HepG2 (cell line): Measurements from ENCODE around the gene ZDHHC24. TPM values are rescaled to one million over a fixed set of nuclear protein-coding genes. Genes with fewer than 3 reads are reported as not detected.

Source experiments
- AGO2 ChIP-seq: fragments of 200-400 bp; formaldehyde crosslinking; optimal IDR thresholded peaks from 2 replicates; pipeline ENCODE3; 2017; ENCODE audit warnings: mild to moderate bottlenecking, low read depth, low read length, moderate library complexity
- FOXM1 ChIP-seq: sonication (generic); formaldehyde crosslinking; IDR thresholded peaks from 2 replicates; pipeline ENCODE4 v1.5.0; 2020; ENCODE audit warnings: missing genetic modification reagents
- GABPA ChIP-seq, 2 experiments: IDR thresholded peaks; 2 replicates each; pipeline ENCODE4 v1.6.1; 2011 to 2016; ENCODE audit warnings: low read depth in 2 of 2, low read length in 1 of 2, missing biosample characterization in 1 of 2, missing genetic modification characterization in 1 of 2
- GTF2F1 ChIP-seq: fragments of 150-350 bp; IDR thresholded peaks from 2 replicates; pipeline ENCODE4 v1.6.1; 2014; ENCODE audit warnings: low read length
- JARID2 ChIP-seq: sonication (generic); formaldehyde crosslinking; IDR thresholded peaks from 2 replicates; pipeline ENCODE4 v1.8.1; 2023; ENCODE audit warnings: missing genetic modification reagents, inconsistent platforms; ENCODE audit not compliant: insufficient replicate concordance
- MIER2 ChIP-seq: IDR thresholded peaks from 2 replicates; pipeline ENCODE4 v1.6.1; 2016; ENCODE audit warnings: missing biosample characterization, missing genetic modification reagents
- MYNN ChIP-seq: sonication (generic); formaldehyde crosslinking; IDR thresholded peaks from 2 replicates; pipeline ENCODE4 v1.4.0; 2020; ENCODE audit warnings: mild to moderate bottlenecking, low read depth, missing genetic modification reagents
- NFIC ChIP-seq: IDR thresholded peaks from 2 replicates; pipeline ENCODE4 v1.6.1; 2012; ENCODE audit warnings: mild to moderate bottlenecking, low read length, inconsistent platforms
- NONO ChIP-seq, 2 experiments: fragments of 450-650 bp in 1 of 2; sonication (generic) in 1 of 2; formaldehyde crosslinking in 1 of 2; IDR thresholded peaks in 1 of 2; conservative IDR thresholded peaks in 1 of 2; 2 replicates each; pipeline versions ENCODE4 v1.6.1 to v1.8.0; 2017 to 2022; ENCODE audit warnings: mild to moderate bottlenecking in 1 of 2, missing genetic modification reagents in 1 of 2, moderate library complexity in 1 of 2
- POLR2G ChIP-seq: fragments of 200-400 bp; formaldehyde crosslinking; IDR thresholded peaks from 2 replicates; pipeline ENCODE4 v1.6.1; 2018; ENCODE audit warnings: mild to moderate bottlenecking, low read depth, low read length, moderate library complexity
- RBFOX2 ChIP-seq: fragments of 200-400 bp; formaldehyde crosslinking; IDR thresholded peaks from 2 replicates; pipeline ENCODE4 v1.6.1; 2017; ENCODE audit warnings: low read depth, mild to moderate bottlenecking, low read length
- RBM22 ChIP-seq: fragments of 200-400 bp; formaldehyde crosslinking; optimal IDR thresholded peaks from 2 replicates; pipeline ENCODE3; 2017; ENCODE audit warnings: mild to moderate bottlenecking, low read length, moderate library complexity
- SAP130 ChIP-seq: IDR thresholded peaks from 2 replicates; pipeline ENCODE4 v1.6.1; 2016; ENCODE audit warnings: low read depth
- SMARCC2 ChIP-seq: fragments of 450-650 bp; IDR thresholded peaks from 2 replicates; pipeline ENCODE4 v1.6.1; 2017; ENCODE audit warnings: antibody characterized with exemption, mild to moderate bottlenecking
- SP5 ChIP-seq: IDR thresholded peaks from 2 replicates; pipeline ENCODE4 v1.6.1; 2016; ENCODE audit warnings: low read depth, borderline replicate concordance
- THYN1 ChIP-seq: sonication (generic); formaldehyde crosslinking; IDR thresholded peaks from 2 replicates; pipeline ENCODE4 v1.8.1; 2023; ENCODE audit warnings: low read depth, mild to moderate bottlenecking, moderate library complexity, missing genetic modification reagents, borderline replicate concordance
- ZFP36L1 ChIP-seq: sonication (generic); formaldehyde crosslinking; IDR thresholded peaks from 2 replicates; pipeline ENCODE4 v1.8.0; 2022; ENCODE audit warnings: mild to moderate bottlenecking, missing genetic modification reagents, moderate library complexity
- ZNF17 ChIP-seq: sonication (generic); formaldehyde crosslinking; IDR thresholded peaks from 2 replicates; pipeline ENCODE4 v1.5.0; 2020; ENCODE audit warnings: mild to moderate bottlenecking, missing genetic modification reagents
- ZNF572 ChIP-seq: sonication (generic); formaldehyde crosslinking; IDR thresholded peaks from 2 replicates; pipeline ENCODE4 v1.5.1; 2020; ENCODE audit warnings: mild to moderate bottlenecking, missing genetic modification reagents
- ZNF781 ChIP-seq: sonication (generic); formaldehyde crosslinking; IDR thresholded peaks from 2 replicates; pipeline ENCODE4 v1.5.1; 2020; ENCODE audit warnings: borderline replicate concordance, mild to moderate bottlenecking, missing genetic modification reagents; ENCODE audit errors: not compliant biosample characterization
- polyA plus RNA-seq, 8 experiments: library from polyadenylated mRNA; depleted of rRNA in 3 of 8; stranded (reverse) in 7 of 8; unstranded in 1 of 8; fragments of >200 nt; fragmentation: Illumina TruSeq in 4 of 8; extraction: Trizol in 4 of 8; gene quantifications; 2 replicates each; pipeline versions ENCODE4 v1.2.1 to v1.2.3, GENCODE V29; 2011 to 2016; ENCODE audit warnings: low read depth in 4 of 8, missing spikeins in 1 of 8, mixed read lengths in 1 of 8; ENCODE audit not compliant: insufficient read depth in 1 of 8
- total RNA-seq, 5 experiments: library from RNA; depleted of rRNA; stranded (reverse); fragments of >200 nt; fragmentation: Illumina TruSeq; extraction: Trizol; gene quantifications; 2 replicates each; pipeline ENCODE4 v1.2.3, GENCODE V29; 2016; ENCODE audit warnings: low read depth in 1 of 5
- TF ChIP-seq, protein P1 (sequence below): sonication (generic); formaldehyde crosslinking; IDR thresholded peaks from 2 replicates; pipeline ENCODE4 v1.4.0; 2020; ENCODE audit warnings: missing genetic modification reagents
- TF ChIP-seq, protein P2 (sequence below): sonication (generic); IDR thresholded peaks from 2 replicates; pipeline ENCODE4 v1.6.1; 2016; ENCODE audit warnings: low read depth, borderline replicate concordance
- TF ChIP-seq, protein P3 (sequence below): sonication (generic); formaldehyde crosslinking; IDR thresholded peaks from 2 replicates; pipeline ENCODE4 v1.8.1; 2023; ENCODE audit warnings: missing genetic modification reagents, inconsistent platforms, borderline replicate concordance
- TF ChIP-seq, protein P4 (sequence below): IDR thresholded peaks from 2 replicates; pipeline ENCODE4 v1.6.1; 2016; ENCODE audit warnings: missing compliant biosample characterization, missing genetic modification reagents, borderline replicate concordance
- TF ChIP-seq, protein P5 (sequence below): sonication (generic); formaldehyde crosslinking; IDR thresholded peaks from 2 replicates; pipeline ENCODE4 v1.5.0; 2020; ENCODE audit warnings: missing genetic modification reagents

ZDHHC24 gene
- total and polyA plus RNA-seq, 2 of the 13 experiments (the other 11 are each of a cell fraction or from before 2014, with no cell fraction given): 4.3 TPM

DNA sequence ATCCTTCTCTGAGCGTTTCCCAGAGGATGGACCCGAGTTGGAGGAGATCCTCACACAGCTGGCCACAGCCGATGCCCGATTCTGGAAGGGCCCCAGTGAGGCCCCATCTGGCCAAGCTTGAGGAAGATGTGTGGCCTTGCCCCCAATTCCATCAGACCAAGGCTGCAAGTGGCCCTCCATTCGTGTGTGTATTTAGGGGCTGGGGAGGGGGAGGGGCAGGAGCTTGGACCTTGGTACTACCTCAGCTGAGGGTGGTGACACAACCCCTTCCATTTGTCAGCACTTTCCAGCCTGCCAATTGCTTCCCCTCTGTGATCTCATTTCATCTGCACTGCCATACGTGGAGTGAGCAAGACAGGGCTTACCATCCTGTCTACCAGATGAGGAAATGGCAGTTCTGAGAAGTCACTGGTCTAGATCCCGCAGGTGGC lies 36.7 kb downstream of the ZDHHC24 start (continued):
- TF ChIP-seq FOXM1 (CRISPR knock-in tag) (no peak), POLR2G (no peak), ZFP36L1 (CRISPR knock-in tag) (no peak), NFIC (no peak), THYN1 (CRISPR knock-in tag) (no peak), MIER2 (CRISPR knock-in tag) (no peak), ZNF781 (CRISPR knock-in tag) (no peak), ZNF17 (CRISPR knock-in tag) (no peak), SMARCC2 (no peak), RBM22 (no peak), GABPA (IDR thresholded peaks at IDR 0.05; ENCODE audit: low read depth, low read length) (no peak), GABPA (CRISPR knock-in tag; IDR thresholded peaks at IDR 0.05; ENCODE audit: low read depth) (peak; percentile 6; the same call in 1 of the 2 replicates), ZNF572 (no peak), NONO (IDR thresholded peaks at IDR 0.05) (no peak), NONO (CRISPR knock-in tag; conservative IDR thresholded peaks at IDR 0.05) (peak; percentile 44; the same call in 1 of the 2 replicates), SP5 (CRISPR knock-in tag) (peak; percentile 83), MYNN (CRISPR knock-in tag) (no peak), GTF2F1 (no peak), RBFOX2 (no peak), AGO2 (no peak), JARID2 (CRISPR knock-in tag) (no peak), SAP130 (CRISPR knock-in tag) (peak; percentile 70)
- TF ChIP-seq, protein P1, sequence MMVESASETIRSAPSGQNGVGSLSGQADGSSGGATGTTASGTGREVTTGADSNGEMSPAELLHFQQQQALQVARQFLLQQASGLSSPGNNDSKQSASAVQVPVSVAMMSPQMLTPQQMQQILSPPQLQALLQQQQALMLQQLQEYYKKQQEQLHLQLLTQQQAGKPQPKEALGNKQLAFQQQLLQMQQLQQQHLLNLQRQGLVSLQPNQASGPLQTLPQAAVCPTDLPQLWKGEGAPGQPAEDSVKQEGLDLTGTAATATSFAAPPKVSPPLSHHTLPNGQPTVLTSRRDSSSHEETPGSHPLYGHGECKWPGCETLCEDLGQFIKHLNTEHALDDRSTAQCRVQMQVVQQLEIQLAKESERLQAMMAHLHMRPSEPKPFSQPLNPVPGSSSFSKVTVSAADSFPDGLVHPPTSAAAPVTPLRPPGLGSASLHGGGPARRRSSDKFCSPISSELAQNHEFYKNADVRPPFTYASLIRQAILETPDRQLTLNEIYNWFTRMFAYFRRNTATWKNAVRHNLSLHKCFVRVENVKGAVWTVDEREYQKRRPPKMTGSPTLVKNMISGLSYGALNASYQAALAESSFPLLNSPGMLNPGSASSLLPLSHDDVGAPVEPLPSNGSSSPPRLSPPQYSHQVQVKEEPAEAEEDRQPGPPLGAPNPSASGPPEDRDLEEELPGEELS (CRISPR knock-in tag): no peak
- TF ChIP-seq, protein P2, sequence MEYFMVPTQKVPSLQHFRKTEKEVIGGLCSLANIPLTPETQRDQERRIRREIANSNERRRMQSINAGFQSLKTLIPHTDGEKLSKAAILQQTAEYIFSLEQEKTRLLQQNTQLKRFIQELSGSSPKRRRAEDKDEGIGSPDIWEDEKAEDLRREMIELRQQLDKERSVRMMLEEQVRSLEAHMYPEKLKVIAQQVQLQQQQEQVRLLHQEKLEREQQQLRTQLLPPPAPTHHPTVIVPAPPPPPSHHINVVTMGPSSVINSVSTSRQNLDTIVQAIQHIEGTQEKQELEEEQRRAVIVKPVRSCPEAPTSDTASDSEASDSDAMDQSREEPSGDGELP: peak; percentile 82; the same call in 1 of the 2 replicates
- TF ChIP-seq, protein P3, sequence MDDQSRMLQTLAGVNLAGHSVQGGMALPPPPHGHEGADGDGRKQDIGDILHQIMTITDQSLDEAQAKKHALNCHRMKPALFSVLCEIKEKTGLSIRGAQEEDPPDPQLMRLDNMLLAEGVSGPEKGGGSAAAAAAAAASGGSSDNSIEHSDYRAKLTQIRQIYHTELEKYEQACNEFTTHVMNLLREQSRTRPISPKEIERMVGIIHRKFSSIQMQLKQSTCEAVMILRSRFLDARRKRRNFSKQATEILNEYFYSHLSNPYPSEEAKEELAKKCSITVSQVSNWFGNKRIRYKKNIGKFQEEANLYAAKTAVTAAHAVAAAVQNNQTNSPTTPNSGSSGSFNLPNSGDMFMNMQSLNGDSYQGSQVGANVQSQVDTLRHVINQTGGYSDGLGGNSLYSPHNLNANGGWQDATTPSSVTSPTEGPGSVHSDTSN: no peak
- TF ChIP-seq, protein P4, sequence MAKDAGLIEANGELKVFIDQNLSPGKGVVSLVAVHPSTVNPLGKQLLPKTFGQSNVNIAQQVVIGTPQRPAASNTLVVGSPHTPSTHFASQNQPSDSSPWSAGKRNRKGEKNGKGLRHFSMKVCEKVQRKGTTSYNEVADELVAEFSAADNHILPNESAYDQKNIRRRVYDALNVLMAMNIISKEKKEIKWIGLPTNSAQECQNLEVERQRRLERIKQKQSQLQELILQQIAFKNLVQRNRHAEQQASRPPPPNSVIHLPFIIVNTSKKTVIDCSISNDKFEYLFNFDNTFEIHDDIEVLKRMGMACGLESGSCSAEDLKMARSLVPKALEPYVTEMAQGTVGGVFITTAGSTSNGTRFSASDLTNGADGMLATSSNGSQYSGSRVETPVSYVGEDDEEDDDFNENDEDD (CRISPR knock-in tag): no peak
- TF ChIP-seq, protein P5, sequence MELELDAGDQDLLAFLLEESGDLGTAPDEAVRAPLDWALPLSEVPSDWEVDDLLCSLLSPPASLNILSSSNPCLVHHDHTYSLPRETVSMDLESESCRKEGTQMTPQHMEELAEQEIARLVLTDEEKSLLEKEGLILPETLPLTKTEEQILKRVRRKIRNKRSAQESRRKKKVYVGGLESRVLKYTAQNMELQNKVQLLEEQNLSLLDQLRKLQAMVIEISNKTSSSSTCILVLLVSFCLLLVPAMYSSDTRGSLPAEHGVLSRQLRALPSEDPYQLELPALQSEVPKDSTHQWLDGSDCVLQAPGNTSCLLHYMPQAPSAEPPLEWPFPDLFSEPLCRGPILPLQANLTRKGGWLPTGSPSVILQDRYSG (CRISPR knock-in tag): no peak
